SU-DHL-6 (cell line): Measurements from ENCODE around the gene CDKAL1.

Source experiments
- H2AFZ ChIP-seq: fragments of 200-600 bp; sonication (generic); 2 replicates; pipeline ENCODE4 v1.6.1; 2014; ENCODE audit warnings: low read depth, mild to moderate bottlenecking, moderate library complexity, mixed read lengths, antibody characterized with exemption, low read length; ENCODE audit not compliant: severe bottlenecking
- H3F3A ChIP-seq: fragments of 200-600 bp; shearing (Covaris generic); 2 replicates; pipeline ENCODE4 v1.6.0; 2016; ENCODE audit warnings: antibody characterized with exemption, mild to moderate bottlenecking; ENCODE audit not compliant: insufficient read depth
- H3K27ac ChIP-seq: fragments of 200-600 bp; sonication (generic); 2 replicates; pipeline ENCODE4 v1.5.1; 2016; ENCODE audit warnings: low read depth, mild to moderate bottlenecking, low read length, moderate library complexity, mixed read lengths
- H3K27me3 ChIP-seq: fragments of 200-600 bp; sonication (generic), shearing (Covaris generic); 2 replicates; pipeline ENCODE4 v1.6.0; 2014; ENCODE audit warnings: mild to moderate bottlenecking, low read length
- H3K36me3 ChIP-seq: fragments of 200-600 bp; sonication (generic); 2 replicates; pipeline ENCODE4 v1.6.1; 2014; ENCODE audit warnings: mild to moderate bottlenecking, low read length, mixed read lengths
- H3K4me2 ChIP-seq: fragments of 300-600, 200-600 bp; shearing (Covaris generic), sonication (generic); 2 replicates; pipeline ENCODE4 v1.6.0; 2014; ENCODE audit warnings: low read length, low read depth, mild to moderate bottlenecking; ENCODE audit not compliant: poor library complexity, severe bottlenecking
- H3K4me3 ChIP-seq: fragments of 200-600 bp; sonication (generic); 2 replicates; pipeline ENCODE4 v1.5.1; 2014; ENCODE audit warnings: antibody characterized with exemption, low read length, mild to moderate bottlenecking, mixed read lengths; ENCODE audit not compliant: insufficient read depth, poor library complexity, severe bottlenecking
- H3K79me2 ChIP-seq: fragments of 200-600 bp; sonication (generic); 2 replicates; pipeline ENCODE4 v1.6.1; 2014; ENCODE audit warnings: mild to moderate bottlenecking, low read length, moderate library complexity; ENCODE audit not compliant: insufficient read depth
- H3K9ac ChIP-seq: fragments of 200-600 bp; sonication (generic); 2 replicates; pipeline ENCODE4 v1.7.0; 2014; ENCODE audit warnings: mild to moderate bottlenecking, low read length
- H3K9me2 ChIP-seq: fragments of 200-600 bp; sonication (generic); replicated peaks from 2 replicates; pipeline ENCODE4 v1.6.1; 2014; ENCODE audit warnings: low read length; ENCODE audit not compliant: insufficient read depth
- H3K9me3 ChIP-seq: fragments of 200-600 bp; sonication (generic); 2 replicates; pipeline ENCODE4 v1.6.1; 2014; ENCODE audit warnings: low read length, mixed read lengths; ENCODE audit not compliant: insufficient read depth
- H4K20me1 ChIP-seq: fragments of 200-600 bp; sonication (generic); 2 replicates; pipeline ENCODE4 v1.6.1; 2014; ENCODE audit warnings: low read depth, mild to moderate bottlenecking, antibody characterized with exemption, low read length, moderate library complexity, mixed read lengths
- CTCF ChIP-seq: fragments of 200-600 bp; sonication (generic); IDR thresholded peaks from one replicate; pipeline ENCODE4 v1.5.1; 2017; ENCODE audit warnings: antibody characterized with exemption, mild to moderate bottlenecking, low read length, moderate library complexity; ENCODE audit not compliant: insufficient read depth, poor library complexity, severe bottlenecking
- EZH2phosphoT487 ChIP-seq: fragments of 200-600 bp; sonication (generic), shearing (Covaris generic); conservative IDR thresholded peaks from 2 replicates; pipeline ENCODE4 v1.6.1; 2018; ENCODE audit warnings: mild to moderate bottlenecking, antibody characterized with exemption, low read length, moderate library complexity, mixed read lengths

CDKAL1 gene

GRCh38 chr6:20943040-20943627, 408.9 kb downstream of the CDKAL1 start:
- Histone ChIP-seq H3K79me2 (no peaks in the 10 kb centered on the region), H2AFZ (no peak overlapping the region), H3K36me3 (peaks cover 6% of the 10 kb centered on the region; the same call in 1 of the 2 replicates), H3K4me3 (no peak overlapping the region), H3F3A (no peaks in the 10 kb centered on the region), H4K20me1 (no peaks in the 10 kb centered on the region), H3K9ac (no peak overlapping the region), H3K9me3 (peaks cover 7% of the 10 kb centered on the region; the same call in 1 of the 2 replicates), H3K27ac (no peak overlapping the region), H3K9me2 (no peaks in the 10 kb centered on the region), H3K27me3 (no peaks in the 10 kb centered on the region), H3K4me2 (no peak overlapping the region)
- TF ChIP-seq CTCF (no peak), EZH2phosphoT487 (no peak)

- H3K4me3 ChIP-seq, result no peak overlapping the region
- H3K27me3 ChIP-seq, result no peaks in the 10 kb centered on the region
- peaks cover 6% of the 10 kb centered on the region; the same call in 1 of the 2 replicates for H3K36me3 ChIP-seq
- no peaks in the 10 kb centered on the region for H3F3A ChIP-seq
- peaks cover 7% of the 10 kb centered on the region; the same call in 1 of the 2 replicates for H3K9me3 ChIP-seq
- H3K9me2 ChIP-seq, result no peaks in the 10 kb centered on the region
- H3K79me2 ChIP-seq, result no peaks in the 10 kb centered on the region
- H4K20me1 ChIP-seq, result no peaks in the 10 kb centered on the region
- no peak overlapping the region for H3K4me2 ChIP-seq
- no peak overlapping the region for H3K27ac ChIP-seq
- H3K9ac ChIP-seq, result no peak overlapping the region
- no peak overlapping the region for H2AFZ ChIP-seq
- TF ChIP-seq EZH2phosphoT487 (no peak), CTCF (no peak)
These were observed 409.7 kb downstream of the CDKAL1 start for GRCh38 chr6:20943922-20944321.

- H3K9me2 ChIP-seq, result no peaks in the 10 kb centered on the region
- no peaks in the 10 kb centered on the region for H4K20me1 ChIP-seq
- no peak overlapping the region for H2AFZ ChIP-seq
- H3K79me2 ChIP-seq, result no peaks in the 10 kb centered on the region
- no peak for TF ChIP-seq CTCF
- no peak for TF ChIP-seq EZH2phosphoT487
- no peak overlapping the region for H3K27ac ChIP-seq
- no peak overlapping the region for H3K9ac ChIP-seq
- H3K27me3 ChIP-seq, result no peaks in the 10 kb centered on the region
- no peaks in the 10 kb centered on the region for H3F3A ChIP-seq
- no peak overlapping the region for H3K4me2 ChIP-seq
- no peak overlapping the region for H3K4me3 ChIP-seq
- H3K36me3 ChIP-seq, result peaks cover 6% of the 10 kb centered on the region; the same call in 1 of the 2 replicates
- H3K9me3 ChIP-seq, result peaks cover 7% of the 10 kb centered on the region; the same call in 1 of the 2 replicates
These were observed 411.8 kb downstream of the CDKAL1 start for GRCh38 chr6:20946022-20946421.
